OCI-LY7 (cell line): Measurements from ENCODE around the gene BTAF1.

Experiments used
- EZH2phosphoT487 ChIP-seq: fragments of 200-600 bp; sonication (generic); IDR thresholded peaks from 2 replicates; pipeline ENCODE4 v1.6.1; 2018; ENCODE audit warnings: low read depth, borderline replicate concordance, mild to moderate bottlenecking, mixed run types, antibody characterized with exemption, low read length, moderate library complexity, mixed read lengths
- TF ChIP-seq, protein P1 (sequence below): fragments of 200-600 bp; sonication (generic); conservative IDR thresholded peaks from 2 replicates; pipeline ENCODE4 v1.5.1; 2014; ENCODE audit warnings: mild to moderate bottlenecking, antibody characterized with exemption, low read length, moderate library complexity, mixed read lengths

DNA sequence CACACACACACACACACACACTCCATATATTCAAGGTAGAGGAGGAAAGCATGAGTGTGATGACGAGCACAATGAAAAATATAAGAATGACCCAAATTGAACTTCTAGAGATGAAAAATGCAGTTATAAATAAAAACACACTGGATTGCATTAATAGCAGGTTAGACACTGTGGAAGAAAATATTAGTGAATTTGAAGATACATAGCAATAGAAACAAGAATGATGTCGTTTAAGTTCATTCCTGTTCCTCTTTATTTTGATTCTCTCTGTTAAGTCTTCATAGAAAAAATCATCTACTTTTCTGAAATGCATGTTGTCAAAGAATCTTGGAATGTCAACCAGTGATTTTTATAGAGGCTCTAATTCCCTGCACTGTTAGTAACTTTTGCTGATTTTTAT is 78.4 kb downstream of the BTAF1 start:
- TF ChIP-seq, protein P1, sequence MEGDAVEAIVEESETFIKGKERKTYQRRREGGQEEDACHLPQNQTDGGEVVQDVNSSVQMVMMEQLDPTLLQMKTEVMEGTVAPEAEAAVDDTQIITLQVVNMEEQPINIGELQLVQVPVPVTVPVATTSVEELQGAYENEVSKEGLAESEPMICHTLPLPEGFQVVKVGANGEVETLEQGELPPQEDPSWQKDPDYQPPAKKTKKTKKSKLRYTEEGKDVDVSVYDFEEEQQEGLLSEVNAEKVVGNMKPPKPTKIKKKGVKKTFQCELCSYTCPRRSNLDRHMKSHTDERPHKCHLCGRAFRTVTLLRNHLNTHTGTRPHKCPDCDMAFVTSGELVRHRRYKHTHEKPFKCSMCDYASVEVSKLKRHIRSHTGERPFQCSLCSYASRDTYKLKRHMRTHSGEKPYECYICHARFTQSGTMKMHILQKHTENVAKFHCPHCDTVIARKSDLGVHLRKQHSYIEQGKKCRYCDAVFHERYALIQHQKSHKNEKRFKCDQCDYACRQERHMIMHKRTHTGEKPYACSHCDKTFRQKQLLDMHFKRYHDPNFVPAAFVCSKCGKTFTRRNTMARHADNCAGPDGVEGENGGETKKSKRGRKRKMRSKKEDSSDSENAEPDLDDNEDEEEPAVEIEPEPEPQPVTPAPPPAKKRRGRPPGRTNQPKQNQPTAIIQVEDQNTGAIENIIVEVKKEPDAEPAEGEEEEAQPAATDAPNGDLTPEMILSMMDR = no peak
- no peak for TF ChIP-seq EZH2phosphoT487
